A549 treated with GW870086 at 1 μM for 4 hours (cell line): ENCODE data around the gene ARID4B. TPM values are rescaled to one million over a fixed set of nuclear protein-coding genes. Genes with fewer than 3 reads are reported as not detected.

Source experiments
- total RNA-seq: library from RNA; stranded (reverse); fragments of 200-300 nt; extraction: Qiagen RNA extraction; gene quantifications from 5 replicates; pipeline ENCODE4 v1.2.3, GENCODE V29; 2022; ENCODE audit warnings: low read depth

The ARID4B gene, protein sequence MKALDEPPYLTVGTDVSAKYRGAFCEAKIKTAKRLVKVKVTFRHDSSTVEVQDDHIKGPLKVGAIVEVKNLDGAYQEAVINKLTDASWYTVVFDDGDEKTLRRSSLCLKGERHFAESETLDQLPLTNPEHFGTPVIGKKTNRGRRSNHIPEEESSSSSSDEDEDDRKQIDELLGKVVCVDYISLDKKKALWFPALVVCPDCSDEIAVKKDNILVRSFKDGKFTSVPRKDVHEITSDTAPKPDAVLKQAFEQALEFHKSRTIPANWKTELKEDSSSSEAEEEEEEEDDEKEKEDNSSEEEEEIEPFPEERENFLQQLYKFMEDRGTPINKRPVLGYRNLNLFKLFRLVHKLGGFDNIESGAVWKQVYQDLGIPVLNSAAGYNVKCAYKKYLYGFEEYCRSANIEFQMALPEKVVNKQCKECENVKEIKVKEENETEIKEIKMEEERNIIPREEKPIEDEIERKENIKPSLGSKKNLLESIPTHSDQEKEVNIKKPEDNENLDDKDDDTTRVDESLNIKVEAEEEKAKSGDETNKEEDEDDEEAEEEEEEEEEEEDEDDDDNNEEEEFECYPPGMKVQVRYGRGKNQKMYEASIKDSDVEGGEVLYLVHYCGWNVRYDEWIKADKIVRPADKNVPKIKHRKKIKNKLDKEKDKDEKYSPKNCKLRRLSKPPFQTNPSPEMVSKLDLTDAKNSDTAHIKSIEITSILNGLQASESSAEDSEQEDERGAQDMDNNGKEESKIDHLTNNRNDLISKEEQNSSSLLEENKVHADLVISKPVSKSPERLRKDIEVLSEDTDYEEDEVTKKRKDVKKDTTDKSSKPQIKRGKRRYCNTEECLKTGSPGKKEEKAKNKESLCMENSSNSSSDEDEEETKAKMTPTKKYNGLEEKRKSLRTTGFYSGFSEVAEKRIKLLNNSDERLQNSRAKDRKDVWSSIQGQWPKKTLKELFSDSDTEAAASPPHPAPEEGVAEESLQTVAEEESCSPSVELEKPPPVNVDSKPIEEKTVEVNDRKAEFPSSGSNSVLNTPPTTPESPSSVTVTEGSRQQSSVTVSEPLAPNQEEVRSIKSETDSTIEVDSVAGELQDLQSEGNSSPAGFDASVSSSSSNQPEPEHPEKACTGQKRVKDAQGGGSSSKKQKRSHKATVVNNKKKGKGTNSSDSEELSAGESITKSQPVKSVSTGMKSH (N-terminal part only)
- 10.7 to 16.6 TPM (median 16.0 TPM) in 5 replicates for total RNA-seq

GRCh38 chr1:235327559-235328270, at the start of gene ARID4B:
ARID4B (minus strand) TSS chr1:235328179; CDS start chr1:235326919, 1,260 bp downstream.

DNA sequence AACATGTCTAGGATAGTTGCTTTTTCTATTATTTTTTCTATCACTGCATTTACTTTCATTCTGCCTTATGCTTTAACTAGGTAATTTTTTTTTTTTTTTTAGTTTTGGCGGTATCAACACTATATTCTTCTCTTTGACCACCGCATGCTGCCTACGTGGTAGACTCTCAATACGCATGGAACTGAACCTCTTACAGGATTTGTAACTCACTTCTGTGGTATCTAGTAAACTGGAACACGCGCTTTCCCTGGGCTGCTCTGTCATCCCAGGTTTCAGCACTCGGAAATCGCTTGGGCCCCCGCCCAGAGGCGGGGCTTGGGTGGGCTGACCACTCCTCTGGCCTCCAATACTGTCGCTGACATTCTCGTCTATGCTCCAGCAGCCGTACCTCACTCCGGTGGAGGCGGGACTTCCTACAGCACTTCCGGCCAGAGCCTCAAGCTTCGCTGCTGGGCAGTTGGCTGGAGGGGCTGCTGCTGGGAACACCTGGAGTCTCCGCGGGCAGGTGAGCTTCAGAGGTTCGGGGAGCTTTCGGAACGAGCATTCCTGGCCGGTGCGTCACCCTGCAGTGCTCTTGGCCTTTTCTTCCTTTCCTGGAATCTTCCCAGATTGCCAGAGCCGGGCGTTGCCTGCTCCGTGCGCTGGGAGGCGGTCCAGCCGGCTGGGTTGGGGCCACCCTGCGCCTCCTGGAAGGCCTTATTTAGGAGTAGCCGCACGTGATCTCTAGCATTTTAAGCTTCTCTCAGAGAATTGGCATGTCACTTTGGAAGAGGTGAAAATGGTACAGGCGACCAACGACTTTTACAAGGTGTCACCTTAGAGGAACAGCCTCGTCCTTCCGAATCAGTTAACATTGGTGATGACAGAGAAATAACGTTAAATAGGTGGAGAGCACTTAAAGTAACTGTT, 39.3 kb upstream of the ARID4B start, which contains the start of gene TBCE:
TSS of gene TBCE (plus strand) at position 428 of the 909 bp plus-strand sequence. CDS start 12,623 bp downstream, outside the sequence.

DNA sequence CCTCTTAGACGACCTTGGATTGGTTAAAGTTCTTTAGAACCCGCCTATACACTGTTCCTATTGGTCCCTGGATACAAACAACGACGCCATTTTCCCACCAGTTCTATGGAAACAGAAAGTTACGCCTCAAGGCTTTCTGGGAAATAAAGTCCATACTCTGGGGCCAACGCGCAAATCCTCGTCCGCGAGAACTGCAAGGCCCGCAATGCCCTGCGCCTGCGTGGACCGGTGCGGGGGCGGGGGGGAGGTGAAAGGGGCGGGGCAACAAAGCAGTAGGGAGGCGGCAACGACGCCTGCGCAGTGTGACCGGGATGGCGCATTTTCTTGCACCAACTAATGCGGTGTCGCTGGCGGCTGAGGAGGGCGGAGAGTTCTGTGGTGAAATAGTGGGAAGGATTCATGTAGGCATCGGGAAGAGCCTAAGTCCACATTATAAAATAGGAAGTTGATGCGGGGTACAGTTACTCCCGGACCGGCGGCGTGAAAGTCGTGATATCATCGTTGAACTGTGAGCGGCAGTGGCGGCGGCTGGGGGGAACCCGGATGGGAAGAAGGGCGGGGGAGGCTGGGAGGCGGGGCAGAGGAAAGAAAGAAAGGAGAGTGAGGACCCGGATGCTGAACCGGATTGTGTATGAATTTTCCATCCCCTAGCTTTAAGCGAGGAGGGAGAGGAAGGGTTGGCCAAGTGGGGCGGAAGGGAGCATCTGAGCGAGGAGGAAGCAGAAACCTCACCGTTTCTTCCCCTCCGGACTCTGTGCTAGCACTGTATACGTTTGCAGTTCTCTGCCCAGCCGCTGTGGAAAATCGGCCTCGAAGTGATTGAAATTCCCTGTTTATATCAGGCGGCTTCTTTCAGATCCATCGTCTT, 526 bp upstream of the ARID4B start, which contains the start of gene GGPS1:
TSS of gene GGPS1 (plus strand) at position 300 of the 868 bp plus-strand sequence. CDS start 6,695 bp downstream, outside the sequence.

DNA sequence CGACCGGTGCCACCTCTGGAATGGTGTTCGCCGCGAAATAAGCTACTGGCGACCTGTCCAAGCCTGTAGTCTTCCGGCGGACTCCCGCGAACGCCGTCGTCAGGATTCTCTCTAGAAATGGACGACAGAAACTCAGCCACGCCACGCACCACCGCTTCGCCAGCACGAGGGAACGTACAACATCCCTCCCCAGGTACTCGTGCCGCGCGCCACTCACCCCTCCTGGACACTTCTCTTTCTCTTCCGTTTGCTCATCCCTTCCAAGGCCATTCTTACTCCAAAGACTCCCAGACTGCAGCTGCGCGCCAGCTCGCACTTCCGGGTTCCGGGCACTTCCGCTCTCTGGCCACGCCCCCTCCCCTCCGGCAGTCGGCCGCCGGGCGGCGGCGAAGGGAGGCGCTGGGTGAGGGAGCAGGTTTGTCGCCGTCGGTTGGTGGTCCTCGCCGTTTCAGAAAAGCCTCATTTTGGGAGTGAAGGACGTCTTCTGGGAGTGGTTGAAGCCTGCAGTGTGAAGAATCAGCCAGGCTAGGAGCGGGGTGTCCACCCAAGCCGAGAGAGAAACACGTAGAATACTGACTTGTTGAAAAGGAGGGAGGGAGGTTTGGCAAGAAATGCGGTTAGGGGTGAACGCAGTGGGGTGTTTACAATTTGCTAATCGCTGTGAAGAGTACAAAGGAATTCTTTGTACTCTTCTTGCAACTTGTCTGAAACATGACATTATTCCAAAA, 166.9 kb downstream of the ARID4B start, which contains the start of gene RBM34:
TSS of gene RBM34 (minus strand) at position 294 of the 728 bp plus-strand sequence. CDS start at position 270, 24 bp downstream.

DNA sequence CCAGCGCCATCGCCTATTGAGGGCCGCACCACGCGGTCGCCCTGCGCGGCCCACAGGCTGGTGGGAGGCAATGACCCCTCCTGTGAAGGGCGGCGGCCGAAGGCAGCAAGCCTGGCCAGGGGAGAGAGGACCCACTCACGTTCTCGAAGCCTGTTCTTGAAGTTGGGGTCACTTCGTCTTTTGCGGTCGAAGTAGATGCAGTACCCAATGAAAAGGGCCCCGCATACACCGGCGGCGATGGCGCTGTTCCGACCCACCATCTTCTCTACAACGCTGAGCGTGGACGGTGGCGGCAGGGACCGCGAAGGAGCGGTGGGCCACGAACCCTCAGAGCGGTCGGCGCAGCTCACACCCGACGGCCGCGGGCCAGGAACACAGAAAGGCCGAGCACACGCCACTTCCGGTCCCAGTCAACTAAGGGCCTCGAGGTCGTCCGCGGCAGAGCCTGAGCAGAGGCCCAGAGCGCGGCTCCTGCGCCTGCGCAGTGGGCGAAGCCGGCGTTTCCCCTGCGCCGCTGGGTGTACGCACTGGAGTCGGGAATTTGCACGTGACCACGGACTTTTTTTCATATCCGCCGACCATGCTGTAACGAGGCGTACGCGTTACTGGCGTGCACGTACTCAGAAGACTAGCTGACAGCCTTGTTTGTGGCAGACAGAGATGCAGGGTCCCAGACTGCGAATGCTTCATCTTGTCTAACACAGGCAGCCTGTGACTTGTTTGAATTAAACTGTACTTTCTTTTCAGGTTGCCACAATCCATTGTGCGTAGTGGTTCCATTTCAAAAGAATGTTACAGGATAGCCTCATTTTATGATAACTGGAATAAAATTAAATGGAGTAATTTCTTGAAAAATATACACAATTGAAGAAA, 199.3 kb downstream of the ARID4B start, which contains the start of gene TOMM20:
TSS of gene TOMM20 (minus strand) at position 382 of the 873 bp plus-strand sequence. CDS start at position 260, 122 bp downstream.

Other genes with a start within 250 kb of the ARID4B start
- gene TOMM20, start 199.3 kb downstream of the ARID4B start, total RNA-seq, result 114 to 119 TPM (median 115 TPM) in 5 replicates
- gene RBM34, start 166.9 kb downstream of the ARID4B start, total RNA-seq, result 62.1 to 73.2 TPM (median 67.8 TPM) in 5 replicates
- gene GGPS1, start 391 bp upstream of the ARID4B start, total RNA-seq, result 16.4 to 21.9 TPM (median 21.2 TPM) in 5 replicates
- gene TBCE, start 39.2 kb upstream of the ARID4B start, total RNA-seq, result 38.6 to 50.7 TPM (median 48.2 TPM) in 5 replicates
- gene B3GALNT2, start 176.3 kb upstream of the ARID4B start, total RNA-seq, result 15.5 to 22.5 TPM (median 21.0 TPM) in 5 replicates